HG02678 (cell line): ENCODE measurements around the gene SLC25A26.

Experiments used
- ATAC-seq: cut with Tn5 transposase; IDR thresholded peaks from one replicate; pipeline ENCODE4 v1.9.1; 2021; ENCODE audit warnings: mild to moderate bottlenecking, moderate library complexity; ENCODE audit not compliant: unreplicated experiment

SLC25A26 gene

GRCh38 chr3:66220602-66221377, at the start of gene SLC25A26:
SLC25A26 (plus strand) TSS chr3:66221001; CDS start chr3:66221095, 94 bp downstream.
- ATAC-seq: peak; percentile 99

GRCh38 chr3:66172394-66172793, 48.4 kb upstream of the SLC25A26 start:
- ATAC-seq: no peak

GRCh38 chr3:66177026-66177425, 43.8 kb upstream of the SLC25A26 start:
- ATAC-seq: no peak

GRCh38 chr3:66178206-66178605, 42.6 kb upstream of the SLC25A26 start:
- ATAC-seq: no peak

- ATAC-seq: no peak
Observed at GRCh38 chr3:66179793-66180192, 41.0 kb upstream of the SLC25A26 start.

GRCh38 chr3:66181764-66182163, 39.0 kb upstream of the SLC25A26 start:
- ATAC-seq: no peak

GRCh38 chr3:66182246-66182645, 38.6 kb upstream of the SLC25A26 start:
- ATAC-seq: no peak

- no peak for ATAC-seq
Observed at GRCh38 chr3:66186545-66186944, 34.3 kb upstream of the SLC25A26 start.

GRCh38 chr3:66195347-66195783, 25.4 kb upstream of the SLC25A26 start:
- ATAC-seq: no peak

- no peak for ATAC-seq
Observed at GRCh38 chr3:66196633-66197032, 24.2 kb upstream of the SLC25A26 start.

GRCh38 chr3:66198437-66199088, 22.2 kb upstream of the SLC25A26 start:
- ATAC-seq: no peak

- ATAC-seq: no peak
Observed at GRCh38 chr3:66199089-66199473, 21.7 kb upstream of the SLC25A26 start.

- ATAC-seq: no peak
Observed at GRCh38 chr3:66200147-66200546, 20.7 kb upstream of the SLC25A26 start.

GRCh38 chr3:66200786-66201185, 20.0 kb upstream of the SLC25A26 start:
- ATAC-seq: no peak

- no peak for ATAC-seq
Observed at GRCh38 chr3:66203275-66203674, 17.5 kb upstream of the SLC25A26 start.

GRCh38 chr3:66206806-66207205, 14.0 kb upstream of the SLC25A26 start:
- no peak for ATAC-seq

GRCh38 chr3:66208189-66208588, 12.6 kb upstream of the SLC25A26 start:
- no peak for ATAC-seq

- no peak for ATAC-seq
Observed at GRCh38 chr3:66210687-66211295, 10.0 kb upstream of the SLC25A26 start.

- ATAC-seq: no peak
Observed at GRCh38 chr3:66211779-66212178, 9.0 kb upstream of the SLC25A26 start.

GRCh38 chr3:66215106-66215505, 5.7 kb upstream of the SLC25A26 start:
- ATAC-seq: no peak

GRCh38 chr3:66220066-66220465, 735 bp upstream of the SLC25A26 start:
- no peak for ATAC-seq

- ATAC-seq: no peak
Observed at GRCh38 chr3:66224220-66224619, 3.4 kb downstream of the SLC25A26 start.
